ENCODE data around the gene TASOR2. TPM values are rescaled to one million over a fixed set of nuclear protein-coding genes. Genes with fewer than 3 reads are reported as not detected.

The TASOR2 gene
- total and polyA plus RNA-seq, 2 donors (not counting 1 experiment from before 2014, with no cell fraction given): 12.3 to 68.6 TPM

- POLR2A ChIA-PET: interaction anchor here (0.6 to 0.8 kb wide), 3 partner anchors 9 to 86 kb away, joined by 3 to 11 read pairs (median 4); no protein-coding TSS in a partner anchor
- intact Hi-C loops (cut with micrococcal nuclease): loop anchor here (2.0 kb wide), 1 partner anchor 15 kb away; no protein-coding TSS in a partner anchor
- H3K4me2 ChIP-seq (replicated peaks; ENCODE audit: low read depth, low read length, poor library complexity, severe bottlenecking): peak overlapping the region; percentile 96
- H3K9ac ChIP-seq (ENCODE audit: low read length): no peak overlapping the region
- CTCF ChIA-PET: interaction anchor here (0.7 to 1.9 kb wide), 4 partner anchors 13 to 63 kb away, joined by 3 to 7 read pairs (median 4); no protein-coding TSS in a partner anchor
- H3K9me3 ChIP-seq (ENCODE audit: control extremely low read depth in 1 of 3, control insufficient read depth in 2 of 3, insufficient read depth in 1 of 3, low read length in 2 of 3): no peaks in the 10 kb centered on the region
- TF ChIP-seq EZH2 (IDR thresholded peaks at IDR 0.05; ENCODE audit: borderline replicate concordance, insufficient read depth, low read depth, low read length, poor library complexity, severe bottlenecking) (no peak), CTCF (IDR thresholded peaks at IDR 0.05) (no peak)
- WGBS (ENCODE audit: insufficient coverage): 51% methylated on average over 3 of the region's 8 CpGs
- Mint-ChIP-seq H3K27ac (no peak overlapping the region), H3K9me3 (ENCODE audit: insufficient read depth) (no peaks in the 10 kb centered on the region), H3K27me3 (no peaks in the 10 kb centered on the region), H3K4me3 (peak overlapping the region; percentile 35), H3K4me1 (peaks cover 60% of the 10 kb centered on the region)
- ATAC-seq (ENCODE audit: low read depth): no peak
- H3K27ac ChIP-seq (ENCODE audit: low read length in 2 of 2): no peak overlapping the region
- H3K4me3 ChIP-seq (ENCODE audit: control extremely low read depth in 1 of 5, extremely low read depth in 1 of 5, insufficient read depth in 1 of 5, low read depth in 2 of 5, low read length in 4 of 5): peak overlapping the region in 1 of 5 experiments; percentile 72
- peaks cover 0 to 3% of the 10 kb centered on the region in 2 experiments for H3K36me3 ChIP-seq (replicated peaks in 1 of 2; ENCODE audit: control extremely low read depth in 1 of 2, control insufficient read depth in 1 of 2, extremely low read depth in 1 of 2, insufficient read depth in 2 of 2, low read length in 1 of 2)
- H3K79me2 ChIP-seq (ENCODE audit: control insufficient read depth, insufficient read depth, low read length): peaks cover 99% of the 10 kb centered on the region
- peaks cover 43 to 52% of the 10 kb centered on the region in 2 donors for H3K4me1 ChIP-seq (ENCODE audit: control insufficient read depth in 2 of 2, insufficient read depth in 2 of 2, low read length in 2 of 2)
- no peaks in the 10 kb centered on the region for H3K27me3 ChIP-seq (replicated peaks in 1 of 4; ENCODE audit: control extremely low read depth in 1 of 4, control insufficient read depth in 3 of 4, insufficient read depth in 4 of 4, low read length in 3 of 4)
- H4K20me1 ChIP-seq (ENCODE audit: control insufficient read depth, insufficient read depth, low read length, poor library complexity, severe bottlenecking): peaks cover 47% of the 10 kb centered on the region
- DNase-seq: no peak
- no peak overlapping the region for H2AFZ ChIP-seq (ENCODE audit: insufficient read depth, low read depth, low read length, poor library complexity, severe bottlenecking)
Observed at GRCh38 chr10:5691786-5692185, 7.1 kb downstream of the TASOR2 start.

Measured in B cell (primary cell).